Cardiac fibroblast (primary cell): ENCODE results near the gene FLT4.

Source experiments
- DNase-seq, 2 donors: peaks; one replicate each; pipeline versions ENCODE4 v3.0.0 to v3.0.0-alpha.2; 2010; ENCODE audit warnings: low read depth in 2 of 2
- H3K4me3 ChIP-seq, 2 donors: replicated peaks in 1 of 2; 1 replicate in 1 of 2; 2 replicates in 1 of 2; pipeline ENCODE4 v1.5.1; 2011; ENCODE audit warnings: low read depth in 2 of 2, low read length in 2 of 2, mild to moderate bottlenecking in 2 of 2, moderate library complexity in 1 of 2
- TF ChIP-seq, protein P1 (sequence below): IDR thresholded peaks from one replicate; pipeline ENCODE4 v1.5.1; 2011; ENCODE audit warnings: low read depth, mild to moderate bottlenecking, low read length, inconsistent platforms

Gene FLT4

DNA sequence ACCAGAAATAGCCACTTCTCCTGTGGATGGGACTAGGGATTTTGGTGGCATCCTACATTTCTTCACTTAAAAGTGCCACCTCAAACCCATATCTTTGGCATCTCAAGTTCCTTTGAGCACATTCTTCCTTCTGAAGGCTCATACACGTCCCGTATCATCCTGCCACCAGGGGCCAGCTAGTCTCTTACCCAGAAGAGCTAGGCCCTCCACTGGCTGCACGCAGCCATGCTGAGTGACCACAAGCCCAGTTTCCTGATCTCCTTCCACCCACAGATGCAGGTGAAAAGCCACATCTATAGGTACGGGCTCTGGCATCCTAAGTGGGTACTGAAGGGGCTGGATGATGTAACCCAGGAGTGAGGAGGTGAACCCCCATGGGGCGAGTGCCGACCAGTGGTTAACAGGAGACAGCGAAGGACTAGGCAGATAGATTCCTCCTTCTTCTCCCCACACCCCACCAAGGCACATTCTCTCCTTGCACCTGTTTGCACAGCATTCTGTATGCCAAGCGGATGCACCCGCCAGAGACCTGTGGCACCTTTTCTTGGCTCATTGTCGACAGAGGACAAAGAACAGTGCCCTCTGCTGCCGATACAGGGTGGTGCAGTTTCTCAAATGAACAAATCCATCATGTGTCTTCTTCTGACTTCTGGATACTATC is 43.7 kb downstream of the FLT4 start:
- no peak overlapping the region for H3K4me3 ChIP-seq
- DNase-seq: peak; percentile 70 to 75
- TF ChIP-seq, protein P1, sequence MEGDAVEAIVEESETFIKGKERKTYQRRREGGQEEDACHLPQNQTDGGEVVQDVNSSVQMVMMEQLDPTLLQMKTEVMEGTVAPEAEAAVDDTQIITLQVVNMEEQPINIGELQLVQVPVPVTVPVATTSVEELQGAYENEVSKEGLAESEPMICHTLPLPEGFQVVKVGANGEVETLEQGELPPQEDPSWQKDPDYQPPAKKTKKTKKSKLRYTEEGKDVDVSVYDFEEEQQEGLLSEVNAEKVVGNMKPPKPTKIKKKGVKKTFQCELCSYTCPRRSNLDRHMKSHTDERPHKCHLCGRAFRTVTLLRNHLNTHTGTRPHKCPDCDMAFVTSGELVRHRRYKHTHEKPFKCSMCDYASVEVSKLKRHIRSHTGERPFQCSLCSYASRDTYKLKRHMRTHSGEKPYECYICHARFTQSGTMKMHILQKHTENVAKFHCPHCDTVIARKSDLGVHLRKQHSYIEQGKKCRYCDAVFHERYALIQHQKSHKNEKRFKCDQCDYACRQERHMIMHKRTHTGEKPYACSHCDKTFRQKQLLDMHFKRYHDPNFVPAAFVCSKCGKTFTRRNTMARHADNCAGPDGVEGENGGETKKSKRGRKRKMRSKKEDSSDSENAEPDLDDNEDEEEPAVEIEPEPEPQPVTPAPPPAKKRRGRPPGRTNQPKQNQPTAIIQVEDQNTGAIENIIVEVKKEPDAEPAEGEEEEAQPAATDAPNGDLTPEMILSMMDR: peak; percentile 87

DNA sequence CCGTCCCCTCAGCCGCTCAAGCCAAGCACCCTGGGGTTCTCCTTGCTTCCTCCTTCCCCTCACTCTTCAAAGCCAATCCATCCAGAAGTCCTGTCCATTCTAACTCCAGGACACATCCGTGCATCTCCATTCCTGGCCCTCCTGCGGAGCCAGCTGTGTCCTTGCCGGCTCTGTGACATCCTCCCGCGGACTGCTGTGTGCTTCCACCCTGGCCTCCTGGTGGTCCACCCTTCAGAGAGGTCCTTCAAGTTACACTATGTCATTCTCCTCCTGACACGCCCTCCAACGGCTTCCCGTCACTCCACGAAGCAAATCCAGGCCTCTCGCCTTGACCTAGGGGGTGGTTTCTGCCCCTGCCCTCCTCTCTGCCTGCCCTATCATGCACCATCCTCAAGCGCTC is 45.1 kb downstream of the FLT4 start:
- no peak for DNase-seq
- TF ChIP-seq, protein P1: no peak
- H3K4me3 ChIP-seq: no peak overlapping the region

DNA sequence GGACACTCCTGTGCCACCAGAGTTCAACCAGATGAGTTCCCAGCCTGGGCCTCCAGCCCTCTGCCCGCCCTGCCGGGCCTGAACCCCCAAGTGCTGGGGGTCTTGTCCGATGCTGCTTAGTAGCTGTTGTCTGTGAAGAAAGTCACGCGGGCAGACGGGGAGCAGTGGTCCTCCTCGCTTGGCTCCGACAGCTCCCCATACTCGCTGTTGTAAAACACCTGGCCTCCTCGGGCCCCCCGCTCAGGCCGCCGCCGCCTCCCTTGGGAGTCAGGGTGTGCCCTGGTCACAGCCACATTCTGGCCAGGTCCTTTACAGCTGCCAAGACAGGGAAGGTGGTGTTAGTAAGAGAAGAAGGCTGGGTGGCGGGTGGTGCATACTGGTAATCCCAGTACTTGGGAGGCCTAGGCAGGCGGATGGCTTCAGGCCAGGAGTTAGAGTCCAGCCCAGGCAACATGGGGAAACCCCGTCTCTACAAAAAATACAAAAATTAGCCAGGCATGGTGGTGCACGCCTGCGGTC is 46.3 kb downstream of the FLT4 start:
- H3K4me3 ChIP-seq: no peak overlapping the region
- no peak for DNase-seq
- TF ChIP-seq, protein P1: no peak

DNA sequence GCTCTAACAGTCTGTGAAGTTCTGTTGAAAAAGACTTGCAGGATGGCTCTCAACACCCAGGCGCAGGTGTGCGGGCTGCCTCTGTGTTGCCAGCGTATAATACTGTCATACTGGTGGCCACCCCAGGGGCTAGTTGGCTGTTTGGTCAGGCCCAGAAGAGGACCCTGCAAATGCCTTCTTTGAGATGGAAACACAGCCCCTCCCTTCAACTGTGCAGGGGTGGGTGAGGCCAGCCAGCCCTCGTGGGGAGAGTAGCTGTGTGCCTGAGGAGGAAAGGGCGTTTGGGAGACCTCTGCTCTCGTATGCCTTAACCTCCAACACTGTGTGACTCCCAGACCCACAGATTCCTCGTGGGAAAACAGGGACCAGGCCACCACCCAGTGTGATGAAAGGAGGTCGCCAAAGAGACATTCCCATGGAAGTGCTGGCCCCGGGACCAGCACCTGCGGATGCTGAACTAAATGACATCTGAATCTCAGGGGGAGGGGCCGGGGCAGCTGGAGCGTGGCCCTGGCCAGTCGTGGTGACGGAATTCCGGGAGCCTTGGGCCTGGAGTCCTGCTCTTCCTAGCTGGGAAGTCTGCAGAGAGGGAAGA is 46.8 kb downstream of the FLT4 start:
- H3K4me3 ChIP-seq: no peak overlapping the region
- DNase-seq: no peak

DNA sequence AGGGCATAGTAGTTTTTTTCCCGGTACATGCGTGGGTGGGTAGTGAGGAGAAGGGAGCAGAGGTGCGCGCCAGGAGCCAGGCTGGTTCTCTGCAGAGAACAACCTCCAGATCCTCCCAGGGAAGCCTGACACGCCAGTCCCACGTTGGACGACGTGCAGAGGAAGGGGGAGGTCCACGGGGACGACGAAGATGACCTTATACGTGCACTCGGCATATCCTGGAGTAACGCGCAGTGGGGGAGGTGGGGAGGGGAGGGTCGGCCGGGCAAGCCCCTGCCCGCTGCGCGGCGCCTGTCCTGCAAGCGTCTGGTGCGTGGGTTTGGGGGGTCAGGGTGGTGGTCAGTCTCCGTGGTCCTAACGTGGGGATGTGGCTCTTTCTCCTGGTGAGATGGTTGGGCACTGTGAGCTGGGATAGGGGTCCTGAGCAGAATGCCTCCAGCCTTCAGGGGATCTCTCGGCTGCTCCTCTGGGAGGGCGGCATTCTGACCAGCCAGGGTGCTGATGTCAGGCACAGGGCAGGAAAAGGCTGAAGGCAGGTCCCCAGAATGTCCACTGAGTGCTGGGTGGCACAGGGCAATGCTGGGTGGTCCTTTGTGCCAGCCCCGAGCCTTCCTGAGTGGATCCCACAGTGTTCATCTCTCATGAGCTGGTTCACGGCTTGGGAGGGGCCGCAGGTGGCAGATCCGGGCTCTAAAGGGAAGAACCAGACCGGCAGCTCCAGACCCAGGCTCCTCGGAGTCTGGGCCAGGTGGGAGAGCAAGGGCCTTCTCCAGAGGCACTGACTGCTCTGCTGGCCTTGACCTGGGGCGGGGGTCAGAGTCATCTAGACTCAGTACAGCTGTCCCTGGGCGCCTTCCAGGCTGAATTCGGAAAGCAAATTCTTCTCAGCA is 47.6 kb downstream of the FLT4 start:
- DNase-seq: no peak
- TF ChIP-seq, protein P1: no peak
- no peak overlapping the region for H3K4me3 ChIP-seq

More for the DNA sequence above, 46.8 kb downstream of the FLT4 start:
- TF ChIP-seq, protein P1: no peak

DNA sequence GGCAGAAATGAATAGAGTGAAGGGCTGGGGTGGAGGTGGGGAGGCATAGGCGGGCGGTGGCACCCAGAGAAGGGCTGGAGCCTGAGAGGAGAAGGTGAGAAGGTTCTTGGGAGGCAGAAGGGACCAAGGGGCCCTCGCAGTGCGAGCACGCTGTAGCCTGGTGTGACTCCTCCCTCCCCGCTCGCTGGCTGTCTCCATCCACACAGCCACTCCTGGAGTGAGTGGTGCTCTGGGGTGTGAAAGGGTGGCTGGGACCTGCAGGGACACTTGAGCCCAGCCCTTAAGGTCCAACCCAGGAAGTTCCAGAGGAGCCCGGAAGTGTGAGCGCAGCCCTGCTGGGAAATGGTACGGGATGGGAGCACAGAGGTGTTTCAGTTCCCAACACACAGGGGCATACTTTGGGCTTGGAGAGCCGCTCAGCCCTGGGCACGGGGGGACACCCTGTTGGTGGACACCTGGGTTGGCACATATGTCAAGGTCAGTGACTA is 48.8 kb downstream of the FLT4 start:
- no peak for DNase-seq
- TF ChIP-seq, protein P1: no peak
- H3K4me3 ChIP-seq: no peak overlapping the region
